Stimulated activated CD4-positive, alpha-beta T cell treated with anti-CD3 and anti-CD28 coated beads, Interleukin-4, amount 100 ng/mL, for 48 hours (primary cell): Measurements from ENCODE around the gene VSIG2.
"Not testable (repeated sequence)": the region's sequence is repeated elsewhere in the genome, so short reads cannot be mapped to it uniquely, and the experiment has no call there.

ENCODE experiments used
- DNase-seq, 2 donors: peaks; one replicate each; pipeline ENCODE4 v3.0.0-alpha.2; 2020; ENCODE audit warnings: low read depth in 2 of 2

VSIG2 gene

GRCh38 chr11:124751741-124752470 is at the start of gene VSIG2:
Gene VSIG2 (minus strand): TSS chr11:124752255. CDS start chr11:124752137, 118 bp downstream.
- DNase-seq = no peak

- no peak for DNase-seq
Measured at GRCh38 chr11:124801014-124801413, 49.0 kb upstream of the VSIG2 start.

- DNase-seq = peak; percentile 73 to 75
Measured at GRCh38 chr11:124800226-124800929, 48.3 kb upstream of the VSIG2 start, which contains the start of gene MSANTD2. Gene MSANTD2 (minus strand): TSS chr11:124800406. CDS start chr11:124800380, 26 bp downstream.

- peak; percentile 13 to 35 for DNase-seq
Measured at GRCh38 chr11:124799348-124800225, 47.5 kb upstream of the VSIG2 start.

- DNase-seq = no peak
Measured at GRCh38 chr11:124798991-124799347, 46.9 kb upstream of the VSIG2 start.

- no peak for DNase-seq
Measured at GRCh38 chr11:124796312-124796711, 44.3 kb upstream of the VSIG2 start.

- no peak for DNase-seq
Measured at GRCh38 chr11:124793466-124794278, 41.6 kb upstream of the VSIG2 start.

- no peak for DNase-seq
Measured at GRCh38 chr11:124791626-124792341, 39.7 kb upstream of the VSIG2 start.

GRCh38 chr11:124788521-124788920 is 36.5 kb upstream of the VSIG2 start:
- DNase-seq = no peak

GRCh38 chr11:124784051-124784450 is 32.0 kb upstream of the VSIG2 start:
- DNase-seq = no peak

- no peak for DNase-seq
Measured at GRCh38 chr11:124783002-124783401, 30.9 kb upstream of the VSIG2 start.

- no peak for DNase-seq
Measured at GRCh38 chr11:124779568-124779967, 27.5 kb upstream of the VSIG2 start.

GRCh38 chr11:124778281-124778680 is 26.2 kb upstream of the VSIG2 start:
- DNase-seq = no peak

- no peak for DNase-seq
Measured at GRCh38 chr11:124776865-124777645, 25.0 kb upstream of the VSIG2 start.

GRCh38 chr11:124770959-124771358 is 18.9 kb upstream of the VSIG2 start:
- DNase-seq = not testable (repeated sequence)

- DNase-seq = no peak
Measured at GRCh38 chr11:124769806-124770774, 18.0 kb upstream of the VSIG2 start.

- DNase-seq = no peak
Measured at GRCh38 chr11:124768914-124769313, 16.9 kb upstream of the VSIG2 start.

- no peak for DNase-seq
Measured at GRCh38 chr11:124766156-124766555, 14.1 kb upstream of the VSIG2 start.
